CD4-positive, alpha-beta T cell treated with Interleukin-6 at 100 ng/mL for 8 hours (primary cell): ENCODE data around the gene NAGPA.

Source experiments
- DNase-seq: peaks from one replicate; pipeline ENCODE4 v3.0.0-alpha.2; 2020; ENCODE audit warnings: mixed read lengths, low spot score

The NAGPA gene

GRCh38 chr16:5003211-5003610 is 30.5 kb downstream of the NAGPA start:
- no peak for DNase-seq

GRCh38 chr16:5002699-5003143 is 31.0 kb downstream of the NAGPA start:
- DNase-seq = no peak

- no peak for DNase-seq
These were observed 31.7 kb downstream of the NAGPA start for GRCh38 chr16:5001986-5002385.

GRCh38 chr16:5001571-5001970 is 32.2 kb downstream of the NAGPA start:
- no peak for DNase-seq

GRCh38 chr16:5000573-5001001 is 33.1 kb downstream of the NAGPA start:
- no peak for DNase-seq

GRCh38 chr16:4994719-4995434 is 38.9 kb downstream of the NAGPA start:
- DNase-seq = no peak

- no peak for DNase-seq
These were observed 42.0 kb downstream of the NAGPA start for GRCh38 chr16:4991754-4992153.

GRCh38 chr16:4990415-4990814 is 43.3 kb downstream of the NAGPA start:
- no peak for DNase-seq

- no peak for DNase-seq
These were observed 44.2 kb downstream of the NAGPA start for GRCh38 chr16:4989391-4990006.

GRCh38 chr16:4988647-4989046 is 45.1 kb downstream of the NAGPA start:
- no peak for DNase-seq

- DNase-seq = no peak
These were observed 46.0 kb downstream of the NAGPA start for GRCh38 chr16:4987580-4988374.

- DNase-seq = no peak
These were observed 46.5 kb downstream of the NAGPA start for GRCh38 chr16:4987250-4987579.

GRCh38 chr16:4984174-4984990 is 49.4 kb downstream of the NAGPA start:
- DNase-seq = no peak

- DNase-seq = no peak
These were observed 51.5 kb downstream of the NAGPA start for GRCh38 chr16:4982056-4982867.

- DNase-seq = no peak
These were observed 52.3 kb downstream of the NAGPA start for GRCh38 chr16:4981473-4981872.

GRCh38 chr16:4980691-4981090 is 53.0 kb downstream of the NAGPA start:
- DNase-seq = no peak

- DNase-seq = no peak
These were observed 53.7 kb downstream of the NAGPA start for GRCh38 chr16:4979736-4980660.

- DNase-seq = no peak
These were observed 54.6 kb downstream of the NAGPA start for GRCh38 chr16:4979164-4979563.

- no peak for DNase-seq
These were observed 57.1 kb downstream of the NAGPA start for GRCh38 chr16:4976611-4977145.

- DNase-seq = no peak
These were observed 57.7 kb downstream of the NAGPA start for GRCh38 chr16:4976079-4976478.
